A549 (cell line): ENCODE results near the gene ZBP1. TPM values are rescaled to one million over a fixed set of nuclear protein-coding genes. Genes with fewer than 3 reads are reported as not detected.

Experiments used
- ATAC-seq, 2 experiments: fragments of 200-7000 bp in 1 of 2; fragments of >200 bp in 1 of 2; cut with Nextera tagmentation in 1 of 2; cut with Tn5 transposase in 1 of 2; 3 replicates each; pipeline versions ENCODE4 v1.8.0 to v1.9.1; 2018 to 2020; ENCODE audit warnings: mild to moderate bottlenecking in 1 of 2, moderate library complexity in 1 of 2
- CTCF ChIA-PET: fragments of 300-600 bp; sonication (Branson Sonifier 250); formaldehyde crosslinking; extraction: SDS; loops from one replicate; lab custom pipeline; 2021; ENCODE audit warnings: antibody characterized with exemption, inconsistent platforms; lab: Yijun Ruan, JAX
- POLR2A ChIA-PET: fragments of 350-600 bp; formaldehyde crosslinking; extraction: SDS; loops from one replicate; lab custom pipeline; 2021; ENCODE audit warnings: antibody characterized with exemption, inconsistent platforms; lab: Yijun Ruan, JAX
- DNase-seq, 2 experiments: peaks; one replicate each; pipeline versions ENCODE4 v3.0.0 to v3.0.0-alpha.2; 2011 to 2016; ENCODE audit warnings: low read depth in 1 of 2, low spot score in 1 of 2
- FAIRE-seq: peaks from 2 replicates; lab custom pipeline; 2011; peaks lifted over from hg19 to GRCh38; lab: Jason Lieb, UNC
- H3K27ac ChIP-seq, 2 experiments: fragments of >200 bp; sonication (Bioruptor Twin); formaldehyde crosslinking; 3 replicates each; pipeline ENCODE4 v1.5.1; 2016 to 2017
- H3K4me1 ChIP-seq: fragments of >200 bp; sonication (Bioruptor Twin); formaldehyde crosslinking; 3 replicates; pipeline ENCODE4 v1.6.1; 2016
- H3K4me2 ChIP-seq: fragments of >200 bp; sonication (Bioruptor Twin); formaldehyde crosslinking; 3 replicates; pipeline ENCODE4 v1.6.1; 2016
- H3K4me3 ChIP-seq: fragments of >200 bp; sonication (Bioruptor Twin); formaldehyde crosslinking; 3 replicates; pipeline ENCODE4 v1.5.1; 2016
- H3K9me3 ChIP-seq: fragments of >200 bp; sonication (Bioruptor Twin); formaldehyde crosslinking; 3 replicates; pipeline ENCODE4 v1.6.1; 2016
- BHLHE40 ChIP-seq: IDR thresholded peaks from 2 replicates; pipeline ENCODE4 v1.6.1; 2012; ENCODE audit warnings: low read depth, low read length, inconsistent platforms
- CBX2 ChIP-seq: fragments of 200-600 bp; sonication (generic); IDR thresholded peaks from 2 replicates; pipeline ENCODE4 v1.6.1; 2016; ENCODE audit warnings: low read depth, mild to moderate bottlenecking, borderline replicate concordance
- CEBPB ChIP-seq, 2 experiments: fragments of >200 bp in 1 of 2; sonication (Bioruptor Twin) in 1 of 2; formaldehyde crosslinking in 1 of 2; IDR thresholded peaks; 2 replicates each; pipeline ENCODE4 v1.6.1; 2012 to 2016
- CHD2 ChIP-seq: fragments of 150-350 bp; IDR thresholded peaks from 2 replicates; pipeline ENCODE4 v1.6.1; 2014; ENCODE audit warnings: low read length; ENCODE audit not compliant: partially characterized antibody
- CHD4 ChIP-seq: fragments of 200-600 bp; sonication (generic); IDR thresholded peaks from 2 replicates; pipeline ENCODE4 v1.6.1; 2016; ENCODE audit warnings: antibody characterized with exemption, mild to moderate bottlenecking, borderline replicate concordance
- EP300 ChIP-seq, 2 experiments: fragments of >200 bp; sonication (Bioruptor Twin); formaldehyde crosslinking; IDR thresholded peaks; 2 replicates in 1 of 2; 3 replicates in 1 of 2; pipeline ENCODE4 v1.6.1; 2016 to 2017
- ESRRA ChIP-seq: fragments of 150-350 bp; IDR thresholded peaks from 2 replicates; pipeline ENCODE4 v1.6.1; 2014; ENCODE audit warnings: mild to moderate bottlenecking, low read length, borderline replicate concordance
- FOSL2 ChIP-seq, 2 experiments: fragments of 450-650 bp in 1 of 2; fragments of >200 bp in 1 of 2; sonication (Bioruptor Twin) in 1 of 2; formaldehyde crosslinking; IDR thresholded peaks; 2 replicates each; pipeline versions ENCODE4 v1.5.0 to v1.6.1; 2016 to 2020; ENCODE audit warnings: mild to moderate bottlenecking in 1 of 2, moderate library complexity in 1 of 2
- HOXA7 ChIP-seq: fragments of 250-450 bp; sonication (Bioruptor Pico); IDR thresholded peaks from 2 replicates; pipeline ENCODE4 v1.5.0; 2020; ENCODE audit warnings: mild to moderate bottlenecking, moderate library complexity
- HOXB13 ChIP-seq: fragments of 250-450 bp; sonication (Bioruptor Pico); IDR thresholded peaks from 2 replicates; pipeline ENCODE4 v1.5.0; 2020; ENCODE audit warnings: low read depth, mild to moderate bottlenecking, moderate library complexity
- HOXB5 ChIP-seq: fragments of 250-450 bp; sonication (Bioruptor Pico); IDR thresholded peaks from 2 replicates; pipeline ENCODE4 v1.5.0; 2020; ENCODE audit warnings: mild to moderate bottlenecking, moderate library complexity
- KDM5A ChIP-seq: fragments of 200-600 bp; sonication (generic); IDR thresholded peaks from 2 replicates; pipeline ENCODE4 v1.6.1; 2016; ENCODE audit warnings: antibody characterized with exemption, mild to moderate bottlenecking
- POLR2A ChIP-seq: IDR thresholded peaks from 2 replicates; pipeline ENCODE4 v1.6.1; 2012; ENCODE audit warnings: mild to moderate bottlenecking, low read length
- RAD21 ChIP-seq, 2 experiments: fragments of >200 bp in 1 of 2; sonication (Bioruptor Twin) in 1 of 2; formaldehyde crosslinking in 1 of 2; IDR thresholded peaks in 1 of 2; conservative IDR thresholded peaks in 1 of 2; 2 replicates in 1 of 2; 3 replicates in 1 of 2; pipeline ENCODE4 v1.6.1; 2012 to 2018; ENCODE audit warnings: inconsistent platforms in 1 of 2
- SMC3 ChIP-seq: fragments of >200 bp; sonication (Bioruptor Twin); formaldehyde crosslinking; IDR thresholded peaks from 3 replicates; pipeline ENCODE4 v1.6.1; 2018; ENCODE audit warnings: inconsistent platforms
- SREBF2 ChIP-seq: fragments of 450-650 bp; IDR thresholded peaks from 2 replicates; pipeline ENCODE4 v1.6.1; 2014; ENCODE audit warnings: mild to moderate bottlenecking, moderate library complexity
- TFCP2L1 ChIP-seq: fragments of 250-450 bp; sonication (Bioruptor Pico); IDR thresholded peaks from 2 replicates; pipeline ENCODE4 v1.5.0; 2021; ENCODE audit warnings: mild to moderate bottlenecking
- TP53 ChIP-seq: fragments of 250-450 bp; sonication (Bioruptor Pico); IDR thresholded peaks from 2 replicates; pipeline ENCODE4 v1.5.0; 2021; ENCODE audit warnings: mild to moderate bottlenecking, moderate library complexity
- ZC3H11A ChIP-seq: fragments of 450-650 bp; IDR thresholded peaks from 2 replicates; pipeline ENCODE4 v1.6.1; 2014; ENCODE audit warnings: antibody characterized with exemption, mild to moderate bottlenecking
- ZNF302 ChIP-seq: fragments of 250-450 bp; sonication (Bioruptor Pico); IDR thresholded peaks from 2 replicates; pipeline ENCODE4 v1.9.0; 2021; ENCODE audit warnings: inconsistent platforms, mild to moderate bottlenecking, moderate library complexity
- WGBS: methylation state at CpG from one replicate; pipeline ENCODE4 v1.1.6; 2017; ENCODE audit errors: missing lambda C conversion rate; 5-methylcytosine and 5-hydroxymethylcytosine counted together
- polyA plus RNA-seq, 4 experiments: library from polyadenylated mRNA; depleted of rRNA in 3 of 4; stranded (reverse); fragments of >200 nt; fragmentation: RNase III in 1 of 4; extraction: RNeasy Plus Mini Kit Qiagen cat#74134 plus additional on column Dnase treatment in 1 of 4; gene quantifications; 2 replicates in 3 of 4; 3 replicates in 1 of 4; pipeline ENCODE4 v1.2.3, GENCODE V29; 2011 to 2017
- TF ChIP-seq, protein P1 (sequence below): fragments of 250-450 bp; sonication (Bioruptor Pico); IDR thresholded peaks from 2 replicates; pipeline ENCODE4 v1.5.0; 2020; ENCODE audit warnings: low read depth, mild to moderate bottlenecking, moderate library complexity
- TF ChIP-seq, protein P2 (sequence below): fragments of >200 bp; sonication (Bioruptor Twin); formaldehyde crosslinking; IDR thresholded peaks from 2 replicates; pipeline ENCODE4 v1.6.1; 2016
- TF ChIP-seq, protein P3 (sequence below): fragments of >200 bp; sonication (Bioruptor Twin); formaldehyde crosslinking; IDR thresholded peaks from 3 replicates; pipeline ENCODE4 v1.6.1; 2016

Gene ZBP1
- polyA plus RNA-seq, 2 of the 4 experiments (the other 2 are of a cell fraction) = 0.05 TPM; not detected in 1

DNA sequence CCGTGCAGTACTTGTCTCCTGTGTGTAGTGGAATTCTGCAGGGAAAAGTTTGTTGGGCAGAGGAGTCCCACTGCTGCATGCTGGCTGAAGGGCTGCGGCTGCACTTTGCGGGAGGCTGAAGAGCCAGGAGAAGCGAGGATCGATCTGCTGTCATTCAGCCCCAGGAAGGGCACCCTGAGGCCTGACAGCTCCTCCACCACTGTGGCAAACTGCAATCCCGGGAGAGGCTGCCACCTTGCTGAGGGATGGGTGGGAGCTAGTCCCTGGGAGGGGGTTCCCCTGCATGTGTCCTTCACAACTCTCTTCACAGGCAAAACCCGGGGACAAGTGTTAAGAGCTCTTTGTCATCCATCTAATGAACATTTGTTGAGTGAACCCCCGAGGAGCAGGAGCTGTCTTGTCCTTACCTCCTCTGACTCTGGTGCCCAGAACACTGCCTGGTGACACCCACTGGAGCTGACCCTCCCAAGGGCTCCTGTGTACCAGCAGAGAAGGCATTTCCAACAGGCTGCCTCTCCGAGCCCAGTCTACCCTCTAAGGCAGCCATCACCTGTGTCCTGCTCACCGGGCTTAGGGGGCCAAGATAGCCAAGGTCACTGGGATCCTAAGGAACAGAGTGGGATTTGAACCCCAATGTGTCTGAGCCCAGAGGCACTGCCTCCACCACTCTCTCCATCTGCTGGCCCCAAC lies 41.6 kb downstream of the ZBP1 start:
- no peak for ATAC-seq
- no peak overlapping the region for H3K4me2 ChIP-seq
- H3K9me3 ChIP-seq = no peaks in the 10 kb centered on the region; the same call in 2 of the 3 replicates
- POLR2A ChIA-PET = no interaction called here
- WGBS = 41% methylated on average over 10 of the region's 10 CpGs
- no peak for DNase-seq
- H3K27ac ChIP-seq = no peak overlapping the region
- CTCF ChIA-PET = interaction anchor here (0.6 to 11.5 kb wide), 11 partner anchors 10 to 659 kb away, joined by 3 to 117 read pairs (median 4); no protein-coding TSS in a partner anchor
- no peak for FAIRE-seq
- H3K4me1 ChIP-seq = peaks cover 14% of the 10 kb centered on the region
- H3K4me3 ChIP-seq = no peak overlapping the region
- no peak for TF ChIP-seq POLR2A
- TF ChIP-seq KDM5A = no peak
- no peak for TF ChIP-seq TP53 (CRISPR knock-in tag)
- TF ChIP-seq CHD4 = no peak
- TF ChIP-seq TFCP2L1 = no peak
- TF ChIP-seq RAD21 (conservative IDR thresholded peaks at IDR 0.05 in 1 of 2, IDR thresholded peaks at IDR 0.05 in 1 of 2) = no peak
- TF ChIP-seq, all 56 proteins: peak for 0

DNA sequence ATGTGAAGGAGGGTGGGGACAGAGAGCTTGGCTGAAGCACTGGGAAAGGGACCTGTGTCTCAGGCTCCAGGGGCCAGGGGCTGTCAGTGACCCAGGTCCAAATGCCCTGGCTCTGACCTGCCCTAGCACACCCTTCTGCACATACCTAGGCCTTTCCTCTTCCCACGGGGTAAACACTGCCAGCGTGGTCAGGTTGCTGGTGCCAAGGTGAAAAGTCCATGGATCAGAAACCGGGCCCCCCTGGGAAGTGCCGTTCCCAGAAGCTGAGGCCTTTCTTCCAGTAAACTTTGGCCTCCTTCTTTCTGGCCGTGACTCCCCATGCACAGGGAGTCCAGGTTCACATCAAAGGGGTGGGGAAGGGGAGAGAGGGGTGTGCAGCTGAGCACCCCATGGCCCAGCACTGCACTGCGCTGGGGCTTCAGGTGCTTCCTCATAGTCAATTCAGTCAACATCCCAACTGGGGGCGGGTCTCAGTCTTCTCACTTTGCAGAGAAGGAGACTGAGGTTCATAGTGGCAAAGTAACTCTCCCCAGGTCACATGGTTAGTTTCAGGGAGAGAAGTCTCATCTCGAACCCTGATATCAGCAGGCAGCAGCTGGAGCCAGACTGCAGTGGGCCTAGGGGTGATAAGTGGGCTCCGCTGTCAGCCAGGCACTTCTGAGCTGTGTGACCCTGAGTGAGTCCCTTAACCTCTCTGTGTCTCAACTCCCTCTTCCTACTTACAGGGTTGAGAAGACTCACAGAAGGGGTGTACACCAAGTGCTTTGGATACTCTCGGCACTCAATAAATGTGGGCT lies 42.3 kb downstream of the ZBP1 start:
- TF ChIP-seq FOSL2 (IDR thresholded peaks at IDR 0.05) = no peak
- TF ChIP-seq FOSL2 (CRISPR knock-in tag; IDR thresholded peaks at IDR 0.05) = no peak
- TF ChIP-seq POLR2A = no peak
- Histone ChIP-seq H3K4me2 (no peak overlapping the region), H3K9me3 (no peaks in the 10 kb centered on the region; the same call in 2 of the 3 replicates), H3K27ac (no peak overlapping the region), H3K4me1 (peaks cover 8% of the 10 kb centered on the region), H3K4me3 (no peak overlapping the region)
- FAIRE-seq (no peak), ATAC-seq (no peak), DNase-seq (no peak)
- 25% methylated on average over 10 of the region's 10 CpGs for WGBS
- ChIA-PET POLR2A (no interaction called here), CTCF (interaction anchor here (0.6 to 3.1 kb wide), 7 partner anchors 9 to 632 kb away, joined by 3 to 14 read pairs (median 4); no protein-coding TSS in a partner anchor)

DNA sequence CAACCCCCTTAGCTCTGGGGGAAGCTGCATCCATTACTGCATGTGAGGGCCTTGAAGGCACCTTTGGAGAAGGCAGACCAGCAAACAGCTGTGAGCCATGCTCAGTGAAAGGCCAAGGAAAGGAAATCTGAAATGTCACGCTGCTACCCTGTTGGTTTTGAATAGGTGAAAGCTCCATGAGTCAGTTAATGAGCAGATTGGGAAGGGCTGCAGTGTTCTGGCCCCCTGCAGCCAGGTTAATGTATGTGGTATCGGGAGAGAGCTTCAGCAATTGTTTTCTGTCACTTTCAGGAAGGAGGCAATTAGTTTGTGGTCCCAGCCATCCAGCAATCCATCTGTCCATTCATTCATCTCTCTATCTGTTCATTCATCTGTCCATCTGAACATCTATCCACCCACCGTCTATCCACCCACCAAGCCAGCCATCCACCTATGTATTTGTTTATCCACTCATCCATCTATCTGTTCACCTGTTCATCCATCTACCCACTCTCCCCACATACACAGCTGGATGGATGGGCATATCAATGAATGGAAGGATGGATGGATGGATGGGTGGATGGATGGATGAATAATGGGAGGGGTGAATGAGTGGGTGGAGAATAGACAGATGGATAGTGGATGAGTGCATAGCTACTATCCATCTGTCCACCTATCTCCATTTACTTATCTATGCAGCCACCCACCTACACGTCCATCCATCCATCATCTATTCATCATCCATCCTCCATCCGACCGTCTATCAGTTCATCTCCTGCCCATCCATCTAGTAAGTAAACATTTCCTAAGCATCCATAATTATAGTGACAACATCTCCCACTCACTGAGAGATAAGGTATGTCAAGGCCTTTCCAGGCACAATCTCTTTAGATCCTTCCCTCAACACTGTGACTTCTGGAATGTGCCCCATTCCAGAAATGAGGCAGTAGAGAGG lies 43.3 kb downstream of the ZBP1 start:
- ChIA-PET CTCF (interaction anchor here (0.6 to 3.1 kb wide), 8 partner anchors 9 to 1027 kb away, joined by 3 to 14 read pairs (median 3); no protein-coding TSS in a partner anchor), POLR2A (no interaction called here)
- no peak for FAIRE-seq
- Histone ChIP-seq H3K9me3 (no peaks in the 10 kb centered on the region; the same call in 2 of the 3 replicates), H3K4me3 (no peak overlapping the region), H3K27ac (no peak overlapping the region), H3K4me2 (no peak overlapping the region), H3K4me1 (no peaks in the 10 kb centered on the region)
- DNase-seq = no peak
- no peak for TF ChIP-seq HOXB5
- no peak for TF ChIP-seq CBX2
- TF ChIP-seq CEBPB (IDR thresholded peaks at IDR 0.05) = no peak
- TF ChIP-seq, protein P1, sequence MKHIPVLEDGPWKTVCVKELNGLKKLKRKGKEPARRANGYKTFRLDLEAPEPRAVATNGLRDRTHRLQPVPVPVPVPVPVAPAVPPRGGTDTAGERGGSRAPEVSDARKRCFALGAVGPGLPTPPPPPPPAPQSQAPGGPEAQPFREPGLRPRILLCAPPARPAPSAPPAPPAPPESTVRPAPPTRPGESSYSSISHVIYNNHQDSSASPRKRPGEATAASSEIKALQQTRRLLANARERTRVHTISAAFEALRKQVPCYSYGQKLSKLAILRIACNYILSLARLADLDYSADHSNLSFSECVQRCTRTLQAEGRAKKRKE (CRISPR knock-in tag) = no peak
- no peak for TF ChIP-seq BHLHE40
- TF ChIP-seq SMC3 = no peak
- TF ChIP-seq ESRRA = no peak
- whole genome bisulfite sequencing = 17% methylated on average over 6 of the region's 6 CpGs
- ATAC-seq = no peak

DNA sequence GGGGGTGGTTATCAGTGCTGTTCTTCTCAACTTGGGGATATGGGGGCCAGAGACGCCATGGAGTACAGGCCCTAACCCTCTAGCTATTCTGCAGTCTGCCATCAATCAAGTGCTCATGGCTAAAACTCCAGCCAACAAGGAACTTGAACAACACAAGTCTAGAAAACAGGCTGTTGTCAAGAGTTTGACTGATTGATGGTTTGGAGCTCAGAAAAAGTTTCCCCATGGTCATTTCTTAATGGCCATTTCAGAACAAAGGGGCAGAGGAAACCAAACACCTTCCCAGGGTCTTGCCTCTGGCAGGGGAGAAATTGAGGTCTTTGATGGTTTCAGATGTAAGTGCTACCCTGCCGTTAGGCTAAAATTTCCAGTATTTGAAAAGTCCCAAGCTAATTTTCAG lies 44.2 kb downstream of the ZBP1 start:
- DNase-seq = no peak
- FAIRE-seq = no peak
- ATAC-seq = no peak
- WGBS = 16% methylated on average over 2 of the region's 2 CpGs
- Histone ChIP-seq H3K4me1 (no peaks in the 10 kb centered on the region), H3K27ac (no peak overlapping the region), H3K4me2 (no peak overlapping the region), H3K4me3 (no peak overlapping the region), H3K9me3 (no peaks in the 10 kb centered on the region; the same call in 2 of the 3 replicates)
- CTCF ChIA-PET = interaction anchor here (0.8 to 3.1 kb wide), 7 partner anchors 8 to 61 kb away, joined by 3 to 14 read pairs (median 3); no protein-coding TSS in a partner anchor
- POLR2A ChIA-PET = no interaction called here
- TF ChIP-seq, protein P2, sequence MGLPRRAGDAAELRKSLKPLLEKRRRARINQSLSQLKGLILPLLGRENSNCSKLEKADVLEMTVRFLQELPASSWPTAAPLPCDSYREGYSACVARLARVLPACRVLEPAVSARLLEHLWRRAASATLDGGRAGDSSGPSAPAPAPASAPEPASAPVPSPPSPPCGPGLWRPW = no peak
- no peak for TF ChIP-seq HOXB13 (CRISPR knock-in tag)
- TF ChIP-seq ZC3H11A = no peak
- TF ChIP-seq, protein P3, sequence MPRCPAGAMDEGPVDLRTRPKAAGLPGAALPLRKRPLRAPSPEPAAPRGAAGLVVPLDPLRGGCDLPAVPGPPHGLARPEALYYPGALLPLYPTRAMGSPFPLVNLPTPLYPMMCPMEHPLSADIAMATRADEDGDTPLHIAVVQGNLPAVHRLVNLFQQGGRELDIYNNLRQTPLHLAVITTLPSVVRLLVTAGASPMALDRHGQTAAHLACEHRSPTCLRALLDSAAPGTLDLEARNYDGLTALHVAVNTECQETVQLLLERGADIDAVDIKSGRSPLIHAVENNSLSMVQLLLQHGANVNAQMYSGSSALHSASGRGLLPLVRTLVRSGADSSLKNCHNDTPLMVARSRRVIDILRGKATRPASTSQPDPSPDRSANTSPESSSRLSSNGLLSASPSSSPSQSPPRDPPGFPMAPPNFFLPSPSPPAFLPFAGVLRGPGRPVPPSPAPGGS = no peak
- TF ChIP-seq SREBF2 = no peak
- no peak for TF ChIP-seq EP300 (IDR thresholded peaks at IDR 0.05)
- no peak for TF ChIP-seq CHD2
- TF ChIP-seq ESRRA = no peak
- no peak for TF ChIP-seq HOXA7 (CRISPR knock-in tag)
- TF ChIP-seq ZNF302 = no peak
